Hepatocyte (in vitro differentiated cells): ENCODE data around the gene THEM5.

ENCODE experiments used
- EZH2 ChIP-seq: fragments of 200-600 bp; sonication (generic); IDR thresholded peaks from 2 replicates; pipeline ENCODE4 v1.6.1; 2016; ENCODE audit warnings: antibody characterized with exemption, mild to moderate bottlenecking, borderline replicate concordance
- EZH2phosphoT487 ChIP-seq: fragments of 200-600 bp; sonication (generic); IDR thresholded peaks from one replicate; pipeline ENCODE4 v1.6.1; 2018; ENCODE audit warnings: antibody characterized with exemption, mild to moderate bottlenecking, low read depth, moderate library complexity; ENCODE audit not compliant: unreplicated experiment, severe bottlenecking
- TF ChIP-seq, protein P1 (sequence below): fragments of 200-600 bp; sonication (generic); IDR thresholded peaks from 2 replicates; pipeline ENCODE4 v1.5.1; 2016; ENCODE audit warnings: antibody characterized with exemption, mild to moderate bottlenecking; ENCODE audit not compliant: poor library complexity

DNA sequence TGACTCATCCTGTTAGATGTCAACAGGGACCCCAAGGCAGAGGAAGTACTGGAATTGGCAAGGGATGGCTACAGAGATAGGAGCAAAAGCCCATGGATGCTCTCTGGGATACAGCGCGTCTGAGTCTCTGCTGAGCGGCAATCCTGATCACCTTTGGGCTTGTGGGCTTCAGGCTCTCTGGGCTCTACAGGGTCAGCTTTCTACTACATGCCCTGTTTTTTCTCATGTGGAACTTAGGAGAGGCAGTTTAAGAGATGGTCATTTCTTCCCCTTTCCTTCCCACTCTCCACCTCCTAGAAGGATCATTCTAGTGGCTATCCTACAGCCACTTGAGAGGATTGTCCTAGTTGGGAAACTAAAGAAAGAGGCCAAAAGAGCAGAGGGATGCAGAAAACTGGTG lies 49.6 kb downstream of the THEM5 start:
- TF ChIP-seq, protein P1, sequence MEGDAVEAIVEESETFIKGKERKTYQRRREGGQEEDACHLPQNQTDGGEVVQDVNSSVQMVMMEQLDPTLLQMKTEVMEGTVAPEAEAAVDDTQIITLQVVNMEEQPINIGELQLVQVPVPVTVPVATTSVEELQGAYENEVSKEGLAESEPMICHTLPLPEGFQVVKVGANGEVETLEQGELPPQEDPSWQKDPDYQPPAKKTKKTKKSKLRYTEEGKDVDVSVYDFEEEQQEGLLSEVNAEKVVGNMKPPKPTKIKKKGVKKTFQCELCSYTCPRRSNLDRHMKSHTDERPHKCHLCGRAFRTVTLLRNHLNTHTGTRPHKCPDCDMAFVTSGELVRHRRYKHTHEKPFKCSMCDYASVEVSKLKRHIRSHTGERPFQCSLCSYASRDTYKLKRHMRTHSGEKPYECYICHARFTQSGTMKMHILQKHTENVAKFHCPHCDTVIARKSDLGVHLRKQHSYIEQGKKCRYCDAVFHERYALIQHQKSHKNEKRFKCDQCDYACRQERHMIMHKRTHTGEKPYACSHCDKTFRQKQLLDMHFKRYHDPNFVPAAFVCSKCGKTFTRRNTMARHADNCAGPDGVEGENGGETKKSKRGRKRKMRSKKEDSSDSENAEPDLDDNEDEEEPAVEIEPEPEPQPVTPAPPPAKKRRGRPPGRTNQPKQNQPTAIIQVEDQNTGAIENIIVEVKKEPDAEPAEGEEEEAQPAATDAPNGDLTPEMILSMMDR = no peak
- TF ChIP-seq EZH2 (no peak), EZH2phosphoT487 (no peak)
